Keratinocyte (primary cell): Measurements from ENCODE around the gene KCNH8. TPM values are rescaled to one million over a fixed set of nuclear protein-coding genes. Genes with fewer than 3 reads are reported as not detected.

Experiments used
- DNase-seq: peaks from one replicate; pipeline ENCODE4 v3.0.0-alpha.2; 2011; ENCODE audit warnings: low read depth, missing footprints, low spot score
- FAIRE-seq: peaks from 2 replicates; lab custom pipeline; 2011; peaks lifted over from hg19 to GRCh38; lab: Jason Lieb, UNC
- H2AFZ ChIP-seq: 2 replicates; pipeline ENCODE4 v1.6.0; 2012; ENCODE audit warnings: low read length, control low read depth, inconsistent platforms; ENCODE audit not compliant: control insufficient read depth
- H3K27ac ChIP-seq: 2 replicates; pipeline ENCODE4 v1.5.1; 2011; ENCODE audit warnings: low read length; ENCODE audit not compliant: control insufficient read depth, insufficient read depth
- H3K27me3 ChIP-seq: 3 replicates; pipeline ENCODE4 v1.6.0; 2011; ENCODE audit warnings: low read length; ENCODE audit not compliant: control insufficient read depth, insufficient read depth; ENCODE audit errors: extremely low read depth
- H3K36me3 ChIP-seq, 2 experiments: 2 replicates in 1 of 2; 3 replicates in 1 of 2; pipeline ENCODE4 v1.5.1; 2011; ENCODE audit warnings: low read length in 2 of 2, mild to moderate bottlenecking in 1 of 2; ENCODE audit not compliant: control insufficient read depth in 2 of 2, insufficient read depth in 2 of 2; ENCODE audit errors: extremely low read depth in 1 of 2
- H3K4me1 ChIP-seq: 3 replicates; pipeline ENCODE4 v1.5.1; 2011; ENCODE audit warnings: low read length; ENCODE audit not compliant: control insufficient read depth, insufficient read depth; ENCODE audit errors: extremely low read depth
- H3K4me2 ChIP-seq: 3 replicates; pipeline ENCODE4 v1.6.0; 2011; ENCODE audit warnings: low read depth, low read length; ENCODE audit not compliant: control insufficient read depth, insufficient read depth; ENCODE audit errors: extremely low read depth
- H3K4me3 ChIP-seq, 3 experiments: fragments of 200-600 bp in 1 of 3; sonication (generic) in 1 of 3; 2 replicates in 2 of 3; 3 replicates in 1 of 3; pipeline ENCODE4 v1.5.1; 2011 to 2016; ENCODE audit warnings: low read length in 3 of 3, mild to moderate bottlenecking in 3 of 3, control low read depth in 2 of 3, inconsistent platforms in 1 of 3, low read depth in 1 of 3, mixed read lengths in 1 of 3, mixed run types in 1 of 3, moderate library complexity in 1 of 3; ENCODE audit not compliant: control insufficient read depth in 2 of 3, insufficient read depth in 2 of 3; ENCODE audit errors: extremely low read depth in 1 of 3
- H3K79me2 ChIP-seq: 2 replicates; pipeline ENCODE4 v1.6.0; 2012; ENCODE audit warnings: low read length; ENCODE audit not compliant: control insufficient read depth, insufficient read depth
- H3K9ac ChIP-seq: 3 replicates; pipeline ENCODE4 v1.6.0; 2011; ENCODE audit warnings: low read length; ENCODE audit not compliant: control insufficient read depth, insufficient read depth; ENCODE audit errors: extremely low read depth
- H3K9me1 ChIP-seq: 3 replicates; pipeline ENCODE4 v1.6.0; 2011; ENCODE audit warnings: low read length; ENCODE audit not compliant: control insufficient read depth, insufficient read depth; ENCODE audit errors: extremely low read depth
- H3K9me3 ChIP-seq: 2 replicates; pipeline ENCODE4 v1.5.1; 2012; ENCODE audit warnings: low read depth, low read length; ENCODE audit not compliant: control insufficient read depth
- H4K20me1 ChIP-seq: 3 replicates; pipeline ENCODE4 v1.6.0; 2011; ENCODE audit warnings: low read length; ENCODE audit not compliant: control insufficient read depth, insufficient read depth; ENCODE audit errors: extremely low read depth
- CTCF ChIP-seq, 3 experiments: IDR thresholded peaks in 1 of 3; conservative IDR thresholded peaks in 1 of 3; optimal IDR thresholded peaks in 1 of 3; 2 replicates in 2 of 3; 3 replicates in 1 of 3; pipeline versions ENCODE3 to v1.5.1; 2011; ENCODE audit warnings: low read length in 3 of 3, mild to moderate bottlenecking in 3 of 3, moderate library complexity in 2 of 3, control low read depth in 1 of 3, inconsistent platforms in 1 of 3; ENCODE audit not compliant: insufficient read depth in 2 of 3; ENCODE audit errors: extremely low read depth in 1 of 3
- EZH2 ChIP-seq: IDR thresholded peaks from one replicate; pipeline ENCODE4 v1.6.1; 2012; ENCODE audit warnings: inconsistent platforms, mild to moderate bottlenecking, low read length, moderate library complexity
- dilution Hi-C: fragments of 300-500 bp; cut with MboI; formaldehyde crosslinking; loops from one replicate; pipeline ENCODE4 v1.7.0; 2020; ENCODE audit warnings: low sequenced_read_pairs; ENCODE audit not compliant: extremely low pct_ligation_motif_present
- polyA plus RNA-seq, 5 experiments: library from polyadenylated mRNA; depleted of rRNA in 3 of 5; stranded (reverse) in 3 of 5; stranded (forward) in 1 of 5; unstranded in 1 of 5; fragments of >200 nt; gene quantifications; 1 replicate in 1 of 5; 2 replicates in 3 of 5; 3 replicates in 1 of 5; pipeline versions ENCODE4 v1.2.1 to v1.2.3, GENCODE V29; 2011 to 2012; ENCODE audit warnings: missing spikeins in 2 of 5, low read depth in 1 of 5, low replicate concordance in 1 of 5
- small RNA-seq, 3 experiments: library from RNA; depleted of rRNA; stranded (forward); fragments of <200 nt; gene quantifications; one replicate each; pipeline ENCODE3, GENCODE V24; 2012; ENCODE audit warnings: low read depth in 3 of 3, low replicate concordance in 1 of 3; ENCODE audit not compliant: insufficient read length in 3 of 3

The KCNH8 gene
- polyA plus RNA-seq, 1 donor (not counting 4 experiments of a cell fraction or from before 2014, with no cell fraction given): not detected

GRCh38 chr3:19576343-19576742 lies 428.0 kb downstream of the KCNH8 start:
- no peaks in the 10 kb centered on the region for H3K79me2 ChIP-seq
- no peak overlapping the region for H2AFZ ChIP-seq
- no peak overlapping the region for H3K27ac ChIP-seq
- dilution Hi-C loops: no loop called here
- no peak for DNase-seq
- no peaks in the 10 kb centered on the region for H3K36me3 ChIP-seq
- no peak overlapping the region for H3K9ac ChIP-seq
- H3K9me1 ChIP-seq: no peaks in the 10 kb centered on the region
- no peaks in the 10 kb centered on the region for H3K27me3 ChIP-seq
- no peaks in the 10 kb centered on the region for H3K9me3 ChIP-seq
- no peak for TF ChIP-seq EZH2
- no peak for TF ChIP-seq CTCF (optimal IDR thresholded peaks at IDR 0.05 in 1 of 3, IDR thresholded peaks at IDR 0.05 in 1 of 3, conservative IDR thresholded peaks at IDR 0.05 in 1 of 3; ENCODE audit: extremely low read depth in 1 of 3, insufficient read depth in 2 of 3, low read length in 3 of 3)
- FAIRE-seq: no peak
- H3K4me3 ChIP-seq: no peak overlapping the region
- H4K20me1 ChIP-seq: no peaks in the 10 kb centered on the region
- H3K4me2 ChIP-seq: no peak overlapping the region
- H3K4me1 ChIP-seq: no peaks in the 10 kb centered on the region

Small RNA genes within 50 kb of the gene (small RNA-seq; reads per million reads assigned to genes)
- 0 reads per million in 3 experiments for gene MIR4791
